Peyer's patch (tissue), 4 donors: ENCODE results near the gene FAM81B.

Source experiments
- CTCF ChIP-seq, 6 experiments: fragments of 450-650 bp in 4 of 6; fragments of 200-600 bp in 2 of 6; sonication (generic) in 1 of 6; IDR thresholded peaks; one replicate each; pipeline ENCODE4 v1.5.1; 2017 to 2019; ENCODE audit warnings: antibody characterized with exemption in 6 of 6, mild to moderate bottlenecking in 3 of 6, moderate library complexity in 1 of 6
- POLR2A ChIP-seq, 2 donors: fragments of 450-650 bp; IDR thresholded peaks; one replicate each; pipeline ENCODE4 v1.5.1; 2017; ENCODE audit warnings: antibody characterized with exemption in 2 of 2, mild to moderate bottlenecking in 2 of 2, moderate library complexity in 2 of 2

- TF ChIP-seq POLR2A (IDR thresholded peaks at IDR 0.05) (no peak), CTCF (IDR thresholded peaks at IDR 0.05) (no peak)
These were observed 49.7 kb downstream of the FAM81B start for GRCh38 chr5:95440825-95441224.
